ENCODE data around the gene NELL1. TPM values are rescaled to one million over a fixed set of nuclear protein-coding genes. Genes with fewer than 3 reads are reported as not detected.

Gene NELL1
- total and polyA plus RNA-seq, 10 donors: 0.20 TPM; not detected in 9

DNA sequence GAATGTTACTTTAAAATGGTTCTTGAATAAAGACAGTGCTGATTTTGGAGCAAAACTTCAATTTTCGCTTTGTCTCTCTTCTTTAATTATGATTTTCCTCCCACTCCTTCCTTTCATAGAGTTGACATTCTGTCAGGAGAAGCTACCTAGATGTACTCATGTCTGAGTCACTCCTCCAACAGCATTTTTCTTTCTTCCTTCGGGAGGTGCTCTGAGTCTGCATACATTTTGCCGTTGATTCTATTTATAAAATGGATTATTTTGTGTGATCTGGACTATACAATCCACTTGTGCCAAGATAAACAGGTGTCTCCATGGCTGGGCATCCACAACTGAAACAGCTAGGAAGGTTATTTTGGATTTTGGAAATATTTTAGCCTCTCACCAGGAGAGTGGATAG lies 935.2 kb downstream of the NELL1 start:
- H3K4me3 ChIP-seq: no peak overlapping the region
- no peaks in the 10 kb centered on the region for H3K4me1 ChIP-seq
- H3K27ac ChIP-seq: no peak overlapping the region
- DNase-seq: no peak
- no peaks in the 10 kb centered on the region for H3K36me3 ChIP-seq
- 80 to 89% (median 87%) methylated on average over 3 of the region's 3 CpGs for WGBS, 5 donors
- TF ChIP-seq, protein P1, sequence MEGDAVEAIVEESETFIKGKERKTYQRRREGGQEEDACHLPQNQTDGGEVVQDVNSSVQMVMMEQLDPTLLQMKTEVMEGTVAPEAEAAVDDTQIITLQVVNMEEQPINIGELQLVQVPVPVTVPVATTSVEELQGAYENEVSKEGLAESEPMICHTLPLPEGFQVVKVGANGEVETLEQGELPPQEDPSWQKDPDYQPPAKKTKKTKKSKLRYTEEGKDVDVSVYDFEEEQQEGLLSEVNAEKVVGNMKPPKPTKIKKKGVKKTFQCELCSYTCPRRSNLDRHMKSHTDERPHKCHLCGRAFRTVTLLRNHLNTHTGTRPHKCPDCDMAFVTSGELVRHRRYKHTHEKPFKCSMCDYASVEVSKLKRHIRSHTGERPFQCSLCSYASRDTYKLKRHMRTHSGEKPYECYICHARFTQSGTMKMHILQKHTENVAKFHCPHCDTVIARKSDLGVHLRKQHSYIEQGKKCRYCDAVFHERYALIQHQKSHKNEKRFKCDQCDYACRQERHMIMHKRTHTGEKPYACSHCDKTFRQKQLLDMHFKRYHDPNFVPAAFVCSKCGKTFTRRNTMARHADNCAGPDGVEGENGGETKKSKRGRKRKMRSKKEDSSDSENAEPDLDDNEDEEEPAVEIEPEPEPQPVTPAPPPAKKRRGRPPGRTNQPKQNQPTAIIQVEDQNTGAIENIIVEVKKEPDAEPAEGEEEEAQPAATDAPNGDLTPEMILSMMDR (IDR thresholded peaks at IDR 0.05 in 8 of 11, conservative IDR thresholded peaks at IDR 0.05 in 3 of 11): no peak
- TF ChIP-seq POLR2A (IDR thresholded peaks at IDR 0.05) (no peak), POLR2AphosphoS5 (IDR thresholded peaks at IDR 0.05) (no peak)
- peaks cover 0 to 11% (median 0%) of the 10 kb centered on the region in 8 donors for H3K9me3 ChIP-seq
- H3K27me3 ChIP-seq (replicated peaks in 1 of 7): no peaks in the 10 kb centered on the region
- intact Hi-C loops (cut with DNase I; ENCODE audit: low total_unique reads): no loop called here

GRCh38 chr11:21612326-21612725 lies 942.9 kb downstream of the NELL1 start:
- 30 to 47% (median 36%) methylated on average over 3 of the region's 3 CpGs for WGBS, 5 donors
- H3K27ac ChIP-seq: no peak overlapping the region
- H3K36me3 ChIP-seq: no peaks in the 10 kb centered on the region
- intact Hi-C loops (cut with DNase I; ENCODE audit: low total_unique reads): no loop called here
- peaks cover 0 to 12% (median 0%) of the 10 kb centered on the region in 8 donors for H3K9me3 ChIP-seq
- H3K4me3 ChIP-seq: no peak overlapping the region
- TF ChIP-seq, protein P1 (IDR thresholded peaks at IDR 0.05 in 8 of 11, conservative IDR thresholded peaks at IDR 0.05 in 3 of 11): no peak
- TF ChIP-seq POLR2AphosphoS5 (IDR thresholded peaks at IDR 0.05) (no peak), POLR2A (IDR thresholded peaks at IDR 0.05) (no peak)
- no peak for DNase-seq
- no peaks in the 10 kb centered on the region for H3K27me3 ChIP-seq (replicated peaks in 1 of 7)
- H3K4me1 ChIP-seq: no peaks in the 10 kb centered on the region

- DNase-seq: no peak
Measured at GRCh38 chr11:21614961-21615360, 945.6 kb downstream of the NELL1 start.

GRCh38 chr11:21615955-21616371 lies 946.6 kb downstream of the NELL1 start:
- Histone ChIP-seq H3K27me3 (replicated peaks in 1 of 7) (no peaks in the 10 kb centered on the region), H3K4me3 (no peak overlapping the region), H3K4me1 (no peaks in the 10 kb centered on the region), H3K36me3 (no peaks in the 10 kb centered on the region), H3K9me3 (no peaks in the 10 kb centered on the region), H3K27ac (no peak overlapping the region)
- TF ChIP-seq, protein P1 (IDR thresholded peaks at IDR 0.05 in 8 of 11, conservative IDR thresholded peaks at IDR 0.05 in 3 of 11): no peak
- TF ChIP-seq POLR2AphosphoS5 (IDR thresholded peaks at IDR 0.05): no peak
- TF ChIP-seq POLR2A (IDR thresholded peaks at IDR 0.05): no peak
- no peak for DNase-seq
- WGBS, 5 donors: 74 to 80% (median 76%) methylated on average over 3 of the region's 3 CpGs
- intact Hi-C loops (cut with DNase I; ENCODE audit: low total_unique reads): no loop called here

More at GRCh38 chr11:21614961-21615360, 945.6 kb downstream of the NELL1 start:
- Histone ChIP-seq H3K4me1 (no peaks in the 10 kb centered on the region), H3K9me3 (no peaks in the 10 kb centered on the region), H3K4me3 (no peak overlapping the region), H3K36me3 (no peaks in the 10 kb centered on the region), H3K27ac (no peak overlapping the region), H3K27me3 (replicated peaks in 1 of 7) (no peaks in the 10 kb centered on the region)
- 64 to 80% (median 75%) methylated on average over 5 of the region's 5 CpGs for WGBS, 5 donors
- intact Hi-C loops (cut with DNase I; ENCODE audit: low total_unique reads): no loop called here
- TF ChIP-seq POLR2AphosphoS5 (IDR thresholded peaks at IDR 0.05) (no peak), POLR2A (IDR thresholded peaks at IDR 0.05) (no peak)
- TF ChIP-seq, protein P1 (IDR thresholded peaks at IDR 0.05 in 8 of 11, conservative IDR thresholded peaks at IDR 0.05 in 3 of 11): no peak

All from spleen (tissue), 11 donors.